Cerebellar cortex (tissue), 1 donor: ENCODE results near the gene USP10.

Experiments used
- DNase-seq: peaks from one replicate; pipeline ENCODE4 v3.0.0-alpha.2; 2015; ENCODE audit warnings: low spot score

The USP10 gene

DNA sequence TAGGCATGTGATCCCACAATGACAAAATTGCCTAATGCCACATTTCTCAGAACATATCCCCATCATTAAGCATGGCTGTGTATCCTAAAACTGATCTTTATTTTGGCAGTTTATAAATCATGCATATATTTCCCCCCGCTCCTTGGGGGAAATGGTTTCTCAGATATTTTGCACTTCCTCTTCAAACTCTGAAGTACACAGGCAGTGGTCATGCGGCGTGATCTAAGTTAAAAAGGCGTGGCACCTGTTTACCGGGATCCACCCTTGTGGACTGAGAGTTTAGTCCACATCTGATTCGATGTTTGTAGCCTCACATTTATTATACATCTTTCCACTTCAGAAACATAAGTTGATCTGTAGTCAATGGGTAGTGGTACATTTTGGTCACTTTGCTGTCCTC is 51.4 kb downstream of the USP10 start:
- no peak for DNase-seq

DNA sequence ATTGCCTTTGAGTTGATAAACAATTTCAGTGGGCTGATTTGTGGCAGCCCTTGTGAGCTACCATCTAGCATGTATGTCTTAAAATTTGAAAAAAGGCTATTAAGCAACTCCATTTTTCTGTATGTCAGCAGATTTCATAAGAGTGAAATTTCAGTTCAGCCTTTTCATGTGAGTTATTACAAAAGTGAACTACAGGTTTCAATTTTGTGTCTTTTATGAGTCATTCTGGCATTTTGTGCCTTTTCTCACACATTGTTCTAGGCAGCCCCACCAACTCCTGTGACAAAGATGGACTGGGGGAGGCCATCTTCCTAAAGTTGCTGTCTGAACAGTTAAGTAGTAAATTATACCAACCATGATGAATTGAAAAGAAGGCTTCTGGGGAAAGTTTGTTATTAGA is 52.1 kb downstream of the USP10 start:
- DNase-seq: no peak

GRCh38 chr16:84752600-84752999 is 52.8 kb downstream of the USP10 start:
- no peak for DNase-seq

DNA sequence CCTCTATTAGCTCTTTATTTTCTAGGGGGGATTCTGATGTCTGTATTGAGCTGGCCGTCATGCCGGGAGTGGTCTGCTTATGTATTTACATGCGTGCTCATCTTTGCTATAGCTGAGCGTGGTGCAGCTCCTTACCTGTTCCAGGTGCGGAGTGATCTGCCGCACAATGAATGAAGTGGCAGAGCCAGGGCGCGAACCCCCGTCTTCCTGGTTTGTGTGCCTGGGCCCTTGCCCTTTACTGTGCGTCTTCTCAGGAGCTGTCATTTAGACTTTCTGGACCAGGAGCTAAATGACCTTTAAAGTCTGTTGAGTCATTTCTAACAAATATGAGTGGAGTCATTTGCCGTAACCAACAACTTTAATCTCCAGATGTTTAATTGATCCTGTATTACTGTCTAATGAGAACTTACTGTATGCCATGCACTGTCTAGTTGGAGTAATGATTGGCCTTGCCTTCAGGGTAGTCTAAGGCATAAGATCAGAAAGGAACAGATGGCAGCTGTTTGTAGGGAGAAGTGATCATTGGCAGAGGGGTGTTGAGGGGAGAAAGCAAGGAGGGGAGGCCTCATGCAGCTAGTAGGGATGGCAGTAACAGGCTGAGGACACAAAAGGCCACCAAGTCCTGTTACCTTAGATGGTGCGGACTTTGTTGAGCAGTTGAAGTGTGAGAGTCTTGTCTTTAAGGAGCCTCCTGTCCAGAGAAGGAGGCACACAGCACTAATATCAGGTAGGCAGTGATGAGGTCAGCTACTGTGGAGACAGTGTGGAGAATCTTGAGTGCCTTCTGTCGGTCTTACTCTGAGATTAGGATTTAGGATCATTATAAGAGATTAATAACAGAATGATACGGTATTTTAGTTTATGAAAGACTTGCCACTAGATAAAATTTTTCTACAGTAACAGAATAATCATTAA is 53.9 kb downstream of the USP10 start:
- no peak for DNase-seq

DNA sequence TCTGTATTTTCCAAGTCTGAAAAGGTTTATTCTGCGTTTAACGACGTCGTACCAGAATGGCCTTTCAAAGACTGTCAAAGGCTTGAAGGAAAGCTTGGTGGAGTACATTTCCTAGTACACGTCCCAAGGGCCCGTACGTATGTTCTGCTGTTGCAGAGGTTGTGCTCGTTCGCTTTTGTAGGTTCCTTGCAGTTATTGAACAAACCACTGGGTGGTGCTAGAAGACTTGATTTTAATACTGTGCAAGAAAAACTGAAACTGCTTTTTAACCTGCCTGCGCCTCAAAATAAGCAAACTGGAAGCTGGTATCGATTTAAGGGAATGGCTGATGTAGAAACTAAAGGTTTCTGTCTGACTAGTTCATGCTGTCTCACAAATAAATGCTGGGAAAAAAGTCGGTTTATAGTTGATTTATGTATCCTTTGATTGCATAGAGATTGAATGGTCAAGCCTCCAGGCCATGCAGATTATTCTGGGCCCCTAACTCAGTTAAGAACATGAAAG is 54.6 kb downstream of the USP10 start:
- peak; percentile 93 for DNase-seq

DNA sequence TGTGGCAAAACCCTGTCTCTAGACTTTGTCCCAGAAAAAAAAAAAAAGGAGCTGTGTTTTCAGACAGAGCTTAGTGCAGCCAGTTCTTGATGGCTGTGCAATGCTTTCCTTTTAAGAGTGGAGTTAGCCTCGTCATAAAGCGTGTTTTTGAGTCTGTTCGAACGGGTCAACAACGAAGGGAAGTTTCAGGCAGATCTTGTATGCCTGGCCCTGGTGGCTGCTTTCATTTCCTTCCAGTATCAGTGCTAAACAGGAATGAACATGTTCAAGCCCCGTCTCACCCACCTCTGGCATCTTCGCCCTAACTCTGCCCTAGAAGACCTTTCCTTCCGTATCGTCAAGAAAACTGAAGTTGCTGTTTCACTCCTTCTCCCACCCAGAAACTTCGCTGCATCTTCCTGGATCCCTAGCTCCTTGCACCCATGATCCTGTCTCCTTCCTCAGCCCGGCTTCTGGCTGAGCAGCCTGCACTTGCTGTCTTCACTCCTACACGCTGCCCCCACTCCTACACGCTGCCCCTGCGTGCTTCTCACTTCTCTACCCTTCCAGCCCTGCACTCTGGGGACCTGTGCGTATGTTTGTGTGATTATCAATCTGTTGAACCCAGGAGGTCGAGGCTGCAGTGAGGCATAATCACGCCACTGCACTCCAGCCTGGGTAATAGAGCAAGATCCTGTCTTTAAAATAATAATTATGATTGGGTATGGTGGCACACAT is 55.3 kb downstream of the USP10 start:
- DNase-seq: no peak

DNA sequence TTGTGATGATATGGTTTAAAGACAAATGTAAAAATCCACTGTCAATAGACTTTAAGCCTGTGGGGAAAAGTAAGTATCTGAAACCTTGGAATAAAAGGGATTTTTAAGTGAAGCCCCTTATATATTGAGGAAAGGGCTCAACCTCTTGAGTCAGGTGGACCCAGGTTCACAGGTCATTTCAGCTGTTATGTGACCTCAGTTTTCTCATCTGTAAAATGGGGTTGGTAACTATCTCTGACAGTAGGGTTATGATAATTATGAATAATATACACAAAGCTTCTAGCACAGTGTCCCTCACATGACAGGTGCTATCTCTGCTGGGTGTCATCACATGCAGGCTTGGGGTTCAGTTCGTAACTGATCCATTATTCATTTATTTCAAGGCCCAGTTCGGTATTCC is 57.0 kb downstream of the USP10 start:
- DNase-seq: no peak

DNA sequence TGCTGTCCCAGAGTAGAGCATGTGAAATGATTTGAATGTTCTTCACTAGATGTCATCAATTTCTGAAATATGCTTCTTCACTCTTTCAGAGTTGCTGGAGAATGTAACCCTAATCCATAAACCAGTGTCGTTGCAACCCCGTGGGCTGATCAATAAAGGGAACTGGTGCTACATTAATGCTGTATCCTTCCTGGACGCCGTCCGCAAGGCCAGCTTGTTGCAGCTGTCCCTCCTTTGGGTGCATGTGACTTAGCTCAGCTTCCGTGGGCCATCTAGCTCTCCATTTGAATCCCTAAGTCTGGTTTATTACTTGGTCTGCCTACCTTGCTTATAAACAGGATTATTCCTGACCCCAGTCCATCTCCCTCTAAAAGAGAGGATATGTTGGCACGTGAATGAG is 58.8 kb downstream of the USP10 start:
- no peak for DNase-seq

DNA sequence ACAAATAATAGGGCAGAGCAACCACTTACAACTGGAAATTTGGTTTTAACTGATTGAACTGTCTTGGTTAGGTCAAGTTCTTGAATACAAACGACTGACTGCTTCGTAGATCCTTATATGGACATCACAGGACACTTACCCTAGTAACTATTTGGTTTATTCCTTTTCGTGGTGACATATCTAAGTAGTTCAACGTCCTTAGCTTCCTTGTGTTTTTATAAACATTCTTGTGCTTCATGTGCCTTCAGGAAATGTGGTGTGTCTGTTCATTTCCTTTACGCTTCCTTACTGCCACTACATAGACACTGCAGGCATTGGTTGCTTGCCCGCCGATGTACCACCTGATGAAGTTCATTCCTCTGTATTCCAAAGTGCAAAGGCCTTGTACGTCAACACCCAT is 59.3 kb downstream of the USP10 start:
- DNase-seq: no peak

- DNase-seq: no peak
Measured at GRCh38 chr16:84759906-84760305, 60.1 kb downstream of the USP10 start.

- no peak for DNase-seq
Measured at GRCh38 chr16:84761448-84762368, 61.9 kb downstream of the USP10 start.

GRCh38 chr16:84763164-84763563 is 63.4 kb downstream of the USP10 start:
- DNase-seq: no peak

DNA sequence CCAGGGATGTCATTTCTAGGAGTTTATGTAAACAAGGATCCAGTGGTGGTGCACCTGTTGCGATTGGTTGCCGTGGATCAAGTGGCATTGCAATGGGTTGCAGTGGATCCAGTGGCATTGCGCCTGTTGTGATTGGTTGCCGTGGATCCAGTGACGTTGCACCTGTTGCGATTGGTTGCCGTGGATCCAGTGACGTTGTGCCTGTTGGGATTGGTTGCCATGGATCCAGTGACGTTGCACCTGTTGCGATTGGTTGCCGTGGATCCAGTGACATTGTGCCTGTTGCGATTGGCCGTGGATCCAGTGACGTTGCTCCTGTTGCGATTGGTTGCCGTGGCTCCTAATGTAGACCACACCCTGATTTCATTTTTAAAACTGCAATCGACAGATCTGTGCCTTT is 63.8 kb downstream of the USP10 start:
- no peak for DNase-seq

DNA sequence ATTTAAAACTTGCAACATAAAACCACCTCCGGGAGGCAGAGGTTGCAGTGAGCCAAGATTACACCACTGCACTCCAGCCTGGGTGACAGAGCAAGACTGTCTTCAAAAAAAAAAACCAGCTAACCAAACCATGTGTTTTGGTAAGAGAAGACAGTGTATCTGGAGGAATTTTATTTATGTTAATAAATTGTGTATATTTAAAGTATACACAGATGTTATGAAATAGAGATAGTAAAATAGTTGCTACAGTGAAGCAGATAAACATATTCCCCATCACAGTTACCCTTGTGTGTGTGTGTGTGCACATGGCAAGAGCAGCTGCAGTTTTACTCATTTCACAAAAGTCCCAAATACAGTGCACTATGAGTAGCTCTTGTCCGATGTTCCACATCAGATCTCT is 65.2 kb downstream of the USP10 start:
- no peak for DNase-seq

DNA sequence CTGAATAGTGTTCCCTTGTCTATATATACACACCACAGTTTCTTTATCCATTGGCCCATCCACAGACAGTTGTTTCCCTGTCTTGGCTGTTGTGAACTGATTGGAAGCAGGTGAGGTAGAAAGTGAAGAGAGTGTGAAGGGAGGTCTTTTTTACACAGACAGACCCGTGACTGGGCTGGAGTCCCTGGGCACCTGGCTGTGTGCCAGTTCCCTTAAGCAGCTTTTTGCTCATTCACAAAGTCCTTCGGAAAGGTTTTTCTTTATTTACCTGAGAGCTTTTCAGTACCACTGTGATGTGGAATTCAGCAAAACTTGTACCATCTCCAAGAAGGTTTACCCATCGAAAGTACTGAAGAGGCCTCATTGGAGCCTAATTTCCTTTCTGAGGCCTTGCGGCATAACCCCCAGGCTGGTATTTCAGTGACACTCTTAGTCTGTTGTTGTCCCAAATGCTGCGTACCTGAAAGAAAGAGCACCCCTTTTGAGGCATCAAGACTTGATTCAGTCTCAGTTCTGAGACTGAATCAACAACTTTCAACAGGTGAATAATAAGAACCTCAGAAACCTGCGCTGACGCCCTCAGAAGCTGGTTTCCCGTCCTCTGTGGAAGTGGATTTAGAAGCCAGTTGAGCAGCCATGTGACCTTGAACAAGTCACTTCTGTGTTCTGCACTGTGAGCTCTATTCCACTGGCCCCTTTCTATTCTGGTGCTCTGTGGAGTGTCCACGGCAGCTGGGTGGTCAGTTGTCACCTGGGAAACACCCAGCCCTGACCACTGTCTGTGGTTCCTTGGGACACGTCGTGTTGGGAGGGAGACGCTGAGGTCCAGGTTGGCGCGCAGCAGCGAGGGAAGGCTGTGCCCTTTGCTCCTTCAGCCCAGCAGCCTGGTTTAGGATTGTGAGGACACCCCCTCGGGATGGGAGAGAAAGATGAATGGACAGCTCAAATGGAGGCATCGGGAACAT is 66.1 kb downstream of the USP10 start:
- no peak for DNase-seq

DNA sequence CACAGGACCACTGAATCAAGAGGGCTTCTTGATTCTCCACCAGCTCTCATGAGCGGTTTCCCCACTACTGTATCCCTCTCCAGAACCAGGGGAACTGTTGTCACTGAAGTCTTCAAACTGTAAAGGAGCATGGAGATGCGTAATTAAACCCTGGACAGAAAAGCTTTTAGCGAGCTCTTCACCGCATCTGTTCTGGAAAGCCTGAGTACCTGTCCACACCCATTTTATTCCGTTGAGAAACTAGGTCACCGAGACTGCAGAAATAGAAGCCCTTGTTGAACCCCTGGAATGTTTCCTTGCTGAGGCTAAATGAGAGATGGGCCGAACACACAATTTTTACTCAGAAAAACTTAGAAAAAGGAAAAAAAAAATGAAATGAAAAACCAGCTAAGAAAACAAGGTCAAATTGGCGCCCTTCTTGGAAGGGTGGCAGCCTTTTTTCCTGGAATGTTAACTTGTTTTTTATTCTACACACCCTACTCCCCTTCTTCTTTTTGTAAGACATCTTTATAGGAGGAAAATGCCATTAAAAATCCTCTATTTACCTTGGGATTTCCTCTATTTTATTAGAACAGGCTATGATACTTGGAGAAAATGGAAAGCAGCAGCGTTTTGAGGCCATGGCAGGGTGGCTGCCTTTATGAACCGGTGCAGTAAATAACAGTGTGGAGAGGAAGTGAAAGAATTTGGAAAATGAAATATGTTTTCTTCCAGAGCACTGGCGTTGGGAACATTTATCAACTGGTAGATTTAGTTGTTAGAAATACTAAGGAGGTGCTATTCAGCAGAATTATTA is 67.4 kb downstream of the USP10 start:
- DNase-seq: no peak

DNA sequence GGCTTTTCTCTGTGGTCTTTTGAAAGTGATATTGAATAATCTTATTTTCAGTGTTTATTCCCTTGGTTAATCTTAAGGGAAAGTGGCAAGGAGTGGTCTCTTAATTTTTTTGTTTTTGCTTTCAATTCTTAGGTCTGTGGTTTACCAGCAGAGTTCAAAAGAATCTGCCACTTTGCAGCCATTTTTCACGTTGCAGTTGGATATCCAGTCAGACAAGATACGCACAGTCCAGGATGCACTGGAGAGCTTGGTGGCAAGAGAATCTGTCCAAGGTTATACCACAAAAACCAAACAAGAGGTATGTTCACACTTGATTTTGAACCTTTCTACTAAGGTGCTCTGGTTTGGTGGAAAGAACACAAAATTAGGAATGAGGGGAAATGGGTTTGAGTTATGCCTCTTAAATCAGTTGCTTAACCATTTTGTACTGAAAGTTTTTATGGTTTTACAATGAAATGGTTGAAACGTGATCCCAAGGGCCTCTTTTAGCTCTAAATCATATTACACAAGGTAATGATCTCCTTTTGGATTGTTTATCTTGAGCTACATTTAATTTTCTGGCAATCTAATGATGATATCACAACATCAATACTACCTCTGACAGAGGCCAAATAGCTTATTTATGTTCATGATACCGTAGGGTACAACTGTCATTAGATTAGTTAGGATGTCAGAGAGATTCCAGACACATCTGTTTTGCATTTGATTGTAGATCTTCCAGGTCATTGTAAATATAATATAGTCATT is 68.4 kb downstream of the USP10 start:
- no peak for DNase-seq

DNA sequence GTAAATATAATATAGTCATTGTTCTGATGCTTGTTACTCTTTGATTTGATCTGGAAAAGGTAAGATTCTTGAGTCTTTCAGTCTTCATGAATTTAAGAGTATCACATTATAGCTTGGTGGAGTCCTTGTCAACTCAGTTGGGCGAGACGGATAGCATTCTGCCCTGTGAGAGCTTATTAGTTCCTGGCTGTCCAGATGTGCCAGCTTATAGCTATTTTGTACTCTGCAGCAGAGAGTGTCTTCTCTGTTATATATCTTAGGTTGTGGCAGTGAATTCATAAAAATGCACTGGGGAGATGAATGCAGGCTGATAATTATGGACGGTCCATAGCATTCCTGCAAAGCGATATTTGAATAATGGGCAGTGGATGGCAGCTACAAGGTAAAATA is 69.0 kb downstream of the USP10 start:
- DNase-seq: no peak

GRCh38 chr16:84769416-84769815 is 69.6 kb downstream of the USP10 start:
- DNase-seq: no peak
